ENCODE data around the gene MBD5.
A peak's percentile ranks its signal among the peaks of the same experiment; 100 is the strongest.

Gene MBD5

GRCh38 chr2:148554459-148555247 is 533.8 kb downstream of the MBD5 start:
- DNase-seq (ENCODE audit: extremely low spot score) = no peak

GRCh38 chr2:148555622-148556294 is 534.9 kb downstream of the MBD5 start:
- CTCF ChIA-PET = interaction anchor here (0.7 to 2.0 kb wide), 4 partner anchors 31 to 436 kb away, joined by 3 to 4 read pairs (median 4); no protein-coding TSS in a partner anchor

More at GRCh38 chr2:148554459-148555247, 533.8 kb downstream of the MBD5 start:
- ChIA-PET POLR2A (no interaction called here), CTCF (interaction anchor here (1.0 to 3.8 kb wide), 6 partner anchors 13 to 437 kb away, joined by 3 to 19 read pairs (median 4); no protein-coding TSS in a partner anchor)
- no peak for TF ChIP-seq CTCF (IDR thresholded peaks at IDR 0.05; ENCODE audit: control extremely low read depth, extremely low read depth, low read depth, missing control alignments)

GRCh38 chr2:148557844-148558436 is 537.0 kb downstream of the MBD5 start:
- TF ChIP-seq CTCF (IDR thresholded peaks at IDR 0.05; ENCODE audit: control extremely low read depth, extremely low read depth, low read depth, missing control alignments) = no peak
- ChIA-PET CTCF (no interaction called here), POLR2A (no interaction called here)
- DNase-seq (ENCODE audit: extremely low spot score) = no peak

More at GRCh38 chr2:148555622-148556294, 534.9 kb downstream of the MBD5 start:
- TF ChIP-seq CTCF (IDR thresholded peaks at IDR 0.05; ENCODE audit: control extremely low read depth, extremely low read depth, low read depth, missing control alignments) = no peak
- POLR2A ChIA-PET = no interaction called here
- DNase-seq (ENCODE audit: extremely low spot score) = no peak

GRCh38 chr2:148560496-148560895 is 539.6 kb downstream of the MBD5 start:
- TF ChIP-seq CTCF (IDR thresholded peaks at IDR 0.05; ENCODE audit: control extremely low read depth, extremely low read depth, low read depth, missing control alignments) = no peak
- ChIA-PET CTCF (interaction anchor here (1.0 to 1.8 kb wide), 3 partner anchors 11 to 51 kb away, joined by 4 to 7 read pairs (median 4); no protein-coding TSS in a partner anchor), POLR2A (no interaction called here)

GRCh38 chr2:148561389-148561788 is 540.5 kb downstream of the MBD5 start:
- no peak for TF ChIP-seq CTCF (IDR thresholded peaks at IDR 0.05; ENCODE audit: control extremely low read depth, extremely low read depth, low read depth, missing control alignments)
- POLR2A ChIA-PET = no interaction called here
- CTCF ChIA-PET = interaction anchor here (1.0 kb wide), 1 partner anchor 10 kb away, joined by 4 read pairs; no protein-coding TSS in a partner anchor
- no peak for DNase-seq (ENCODE audit: extremely low spot score)

More at GRCh38 chr2:148560496-148560895, 539.6 kb downstream of the MBD5 start:
- no peak for DNase-seq (ENCODE audit: extremely low spot score)

GRCh38 chr2:148565272-148565894 is 544.5 kb downstream of the MBD5 start:
- DNase-seq (ENCODE audit: extremely low spot score) = no peak
- POLR2A ChIA-PET = no interaction called here
- CTCF ChIA-PET = interaction anchor here (1.0 kb wide), 1 partner anchor 22 kb away, joined by 3 read pairs; no protein-coding TSS in a partner anchor
- peak; percentile 43 for TF ChIP-seq CTCF (IDR thresholded peaks at IDR 0.05; ENCODE audit: control extremely low read depth, extremely low read depth, low read depth, missing control alignments)
